ENCODE data around the gene GABRB3. TPM values are rescaled to one million over a fixed set of nuclear protein-coding genes. Genes with fewer than 3 reads are reported as not detected.

Gene GABRB3
- total RNA-seq, 1 donor = 0.54 TPM

DNA sequence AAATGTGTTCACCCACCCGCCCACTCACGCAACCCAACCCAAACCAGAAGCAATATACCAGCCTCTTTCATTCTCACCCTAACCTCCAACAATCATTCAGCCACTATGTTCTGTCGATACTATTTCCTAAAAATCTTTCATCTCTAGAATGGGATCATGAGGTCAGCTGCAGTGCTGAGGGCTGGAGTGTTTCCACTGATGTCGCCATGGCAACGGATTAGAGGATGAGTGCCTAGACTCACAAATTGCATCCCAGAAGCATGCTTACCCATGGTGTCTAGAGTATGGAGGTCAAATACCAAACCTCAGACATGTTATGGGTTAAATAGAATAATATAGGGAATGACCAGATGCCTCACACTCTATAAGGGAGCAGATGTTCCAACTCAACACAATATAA lies 138.5 kb downstream of the GABRB3 start:
- no peak for DNase-seq (ENCODE audit: low read depth in 2 of 3, low spot score in 2 of 3)

DNA sequence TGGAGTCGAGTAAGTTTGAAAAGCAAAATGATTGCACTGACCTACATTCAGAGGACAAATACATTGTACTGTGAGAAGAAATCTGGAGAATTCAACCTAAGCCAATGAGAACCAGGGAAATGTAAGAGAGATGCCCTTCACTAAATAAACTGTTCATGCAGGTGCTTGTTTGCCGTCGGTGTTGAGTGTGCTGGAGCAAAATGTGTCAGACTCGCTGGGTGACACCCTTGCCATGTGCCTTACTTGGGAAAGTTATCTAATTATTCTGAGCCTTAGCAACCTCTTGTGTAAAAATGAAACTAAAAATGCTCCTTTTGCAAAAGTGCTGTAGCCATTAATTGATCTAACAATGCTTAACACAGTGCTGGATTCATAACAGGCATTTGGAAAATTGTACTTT lies 140.4 kb downstream of the GABRB3 start:
- DNase-seq (ENCODE audit: low read depth in 2 of 3, low spot score in 2 of 3) = no peak

DNA sequence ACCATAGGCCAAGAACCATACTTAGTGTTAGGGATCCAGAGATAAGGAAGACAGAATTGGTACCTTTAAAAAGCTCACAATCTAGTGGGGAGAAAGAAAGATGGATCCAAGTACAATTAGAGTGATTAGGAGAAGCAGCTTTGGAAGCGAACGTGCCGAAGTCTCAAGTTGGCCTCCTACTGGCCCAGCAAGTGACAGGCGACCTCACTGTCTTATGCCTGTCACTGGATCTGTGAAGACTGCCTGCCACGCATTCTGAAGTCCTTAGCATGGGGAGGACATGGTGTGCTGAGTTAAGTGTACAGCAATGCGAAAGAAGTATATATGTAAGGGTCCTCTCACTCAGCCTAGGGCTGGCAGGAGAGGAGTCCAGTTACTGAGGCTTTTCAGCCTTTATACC lies 141.0 kb downstream of the GABRB3 start:
- no peak for DNase-seq (ENCODE audit: low read depth in 2 of 3, low spot score in 2 of 3)

DNA sequence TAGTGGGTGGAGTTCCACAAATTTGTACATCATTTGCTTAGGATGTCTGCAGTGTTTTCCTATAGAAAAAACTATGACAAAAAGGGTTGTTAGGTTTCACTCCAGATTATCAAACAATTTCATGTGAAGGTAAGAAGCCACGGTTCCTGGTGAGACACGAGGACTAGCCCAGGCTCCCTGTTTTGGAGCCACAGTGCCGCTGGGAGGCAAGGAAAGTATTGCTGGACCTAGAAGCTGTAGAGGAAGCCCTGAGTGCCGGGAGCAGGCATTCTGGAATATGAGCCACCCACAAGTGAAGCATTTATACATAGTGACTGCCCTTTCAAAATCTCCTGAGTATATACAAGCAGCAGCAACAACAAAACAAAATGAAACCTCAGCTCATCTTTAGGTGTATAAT lies 142.0 kb downstream of the GABRB3 start:
- DNase-seq (ENCODE audit: low read depth in 2 of 3, low spot score in 2 of 3) = no peak

DNA sequence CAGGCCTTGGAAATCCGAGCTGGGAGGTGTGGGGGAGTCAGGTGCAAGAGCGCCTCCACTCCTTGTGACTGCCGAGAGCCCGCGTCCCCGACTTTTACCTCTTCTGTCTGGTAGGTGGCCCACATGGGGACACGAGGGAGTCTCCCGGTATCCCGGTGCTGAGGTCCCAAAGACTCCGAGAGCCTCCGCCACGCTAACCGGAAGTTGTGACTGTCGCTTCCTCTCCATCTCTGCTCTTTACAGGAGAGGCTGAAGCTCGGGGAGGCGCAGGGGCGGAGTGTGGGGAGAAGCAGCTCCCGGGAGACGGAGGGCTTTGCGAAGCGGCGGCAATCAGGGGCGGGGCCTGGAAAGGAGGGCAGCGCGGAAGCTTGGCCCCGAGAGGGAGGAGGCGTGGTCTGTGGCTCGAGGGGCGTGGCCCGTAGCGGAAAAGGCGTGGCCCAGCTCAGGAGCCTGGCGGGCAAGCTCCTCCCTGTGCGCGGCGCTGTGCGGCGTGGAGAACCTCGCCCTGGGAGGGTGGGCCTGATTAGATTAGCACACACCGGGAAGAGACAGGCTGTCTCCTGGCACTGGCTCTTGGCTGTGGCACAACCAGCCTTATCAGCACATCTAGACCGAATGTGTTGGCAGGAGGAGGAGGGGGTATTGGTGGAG lies 143.9 kb downstream of the GABRB3 start:
- DNase-seq (ENCODE audit: low read depth in 2 of 3, low spot score in 2 of 3) = peak in 2 of 3 donors; percentile 3 to 37

DNA sequence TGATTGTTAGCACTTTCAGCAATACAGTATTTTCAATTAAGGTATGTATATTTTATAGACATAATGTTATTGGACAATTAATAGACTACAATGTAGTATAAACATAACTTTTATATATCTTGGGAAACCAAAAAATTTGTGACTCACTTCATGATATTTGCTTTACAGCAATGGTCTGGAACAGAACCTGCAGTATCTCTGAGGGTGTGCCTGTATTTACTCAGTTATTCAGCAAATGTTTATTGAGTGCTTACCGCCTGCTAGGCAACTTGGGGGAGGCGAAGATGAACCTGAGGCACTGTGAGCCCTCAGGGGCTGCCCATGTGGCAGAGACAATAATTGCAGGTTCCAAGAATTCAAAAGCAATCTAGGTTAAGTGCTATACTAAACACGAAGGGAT lies 144.8 kb downstream of the GABRB3 start:
- no peak for DNase-seq (ENCODE audit: low read depth in 2 of 3, low spot score in 2 of 3)

DNA sequence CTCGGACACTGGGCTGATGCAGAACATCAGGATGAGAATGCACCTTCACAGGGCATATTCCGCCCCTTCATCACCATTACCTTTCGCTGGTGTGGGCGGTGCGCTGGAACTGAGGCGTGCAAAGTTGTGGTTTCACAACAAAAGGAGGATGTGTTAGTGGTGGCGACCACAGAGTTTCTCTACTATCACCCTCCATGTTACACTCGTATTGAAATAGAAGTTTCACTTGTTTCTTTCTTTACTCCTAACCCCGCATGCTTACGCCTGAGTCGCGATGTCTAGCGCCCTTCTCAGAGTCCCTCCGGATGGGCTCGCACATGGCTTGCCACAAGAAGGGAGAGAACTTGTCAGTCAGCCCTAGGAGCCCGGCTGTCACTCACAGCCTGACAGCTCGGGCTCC lies 148.7 kb downstream of the GABRB3 start:
- DNase-seq (ENCODE audit: low read depth in 2 of 3, low spot score in 2 of 3) = no peak

DNA sequence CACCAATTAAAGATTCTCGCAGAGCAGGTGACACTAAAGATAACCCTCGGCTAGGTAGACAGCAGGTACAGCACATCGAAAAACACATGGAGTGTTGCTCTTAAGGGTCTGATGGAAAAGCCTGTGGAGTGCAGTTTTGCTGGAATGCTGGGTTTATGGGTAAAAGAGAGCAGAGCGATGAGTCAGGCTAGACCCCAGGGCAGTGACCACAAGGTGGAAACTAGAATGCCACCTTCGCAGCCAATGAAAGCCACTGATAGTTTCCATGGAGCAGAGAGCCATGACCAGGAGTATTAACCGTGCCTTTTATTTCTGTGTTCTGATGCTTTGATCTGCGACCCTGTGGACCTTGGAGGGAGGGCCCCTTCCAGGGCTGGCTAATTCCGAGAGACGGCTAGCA lies 149.8 kb downstream of the GABRB3 start:
- no peak for DNase-seq (ENCODE audit: low read depth in 2 of 3, low spot score in 2 of 3)

DNA sequence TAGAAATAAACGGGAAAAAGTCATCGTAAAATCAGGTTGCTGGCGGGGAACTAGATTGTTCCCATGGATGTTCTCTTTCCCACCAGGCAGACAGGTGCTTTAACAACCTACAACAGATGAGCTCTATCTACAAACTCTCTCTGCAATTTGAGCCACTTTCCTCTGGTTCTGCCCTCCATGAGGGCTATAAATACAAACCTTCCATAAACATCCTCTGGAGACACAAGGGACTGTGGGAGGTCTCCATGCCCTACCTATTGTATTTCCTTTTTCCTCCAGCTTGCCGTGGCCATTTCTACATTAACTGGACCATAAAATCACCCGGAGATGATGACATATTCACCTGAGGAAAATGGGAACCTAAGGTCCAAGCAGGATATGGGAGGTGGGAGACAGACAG lies 151.1 kb downstream of the GABRB3 start:
- no peak for DNase-seq (ENCODE audit: low read depth in 2 of 3, low spot score in 2 of 3)

DNA sequence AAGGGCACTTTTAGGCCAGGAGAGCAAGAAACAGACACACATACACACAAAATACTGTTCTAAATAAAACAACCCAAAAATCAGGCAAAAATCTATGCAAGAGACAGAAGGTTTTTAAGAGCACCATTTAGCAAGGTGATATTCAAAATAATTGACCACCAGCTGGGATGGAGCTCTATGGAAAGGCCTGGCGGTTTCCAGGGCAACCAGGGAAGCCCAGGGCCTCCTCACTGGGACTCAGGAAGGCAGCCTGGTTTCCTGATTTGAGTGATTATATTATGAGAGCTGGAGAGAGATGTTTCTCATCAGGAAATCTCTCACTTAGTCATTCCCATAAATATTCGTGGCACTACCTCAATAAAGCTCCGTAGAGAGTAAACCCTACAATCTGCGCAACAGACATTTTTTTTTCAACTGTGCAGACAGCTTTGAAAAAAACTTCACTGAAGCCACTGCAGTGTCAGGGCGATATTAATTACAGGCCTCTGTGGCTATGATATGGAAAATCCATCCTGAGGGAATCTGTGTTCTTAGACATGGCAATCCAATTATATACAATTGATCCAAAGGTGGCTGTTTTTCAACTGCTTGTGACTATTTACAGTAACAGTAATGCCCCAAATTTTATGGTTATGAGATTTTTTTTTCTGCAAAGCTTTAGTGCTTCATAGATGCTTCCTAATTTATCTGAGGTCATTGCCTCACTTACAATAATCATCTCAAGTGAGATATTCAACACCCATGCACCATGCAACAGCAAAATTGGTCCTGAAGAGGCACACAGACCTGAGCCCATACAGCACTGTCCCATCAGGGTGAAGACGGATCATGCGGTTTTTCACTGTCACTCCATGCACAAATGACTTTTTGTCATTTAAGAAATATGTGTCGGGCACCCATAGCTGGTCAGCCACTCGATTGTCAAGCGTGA lies 152.1 kb downstream of the GABRB3 start:
- DNase-seq (ENCODE audit: low read depth in 2 of 3, low spot score in 2 of 3) = no peak

DNA sequence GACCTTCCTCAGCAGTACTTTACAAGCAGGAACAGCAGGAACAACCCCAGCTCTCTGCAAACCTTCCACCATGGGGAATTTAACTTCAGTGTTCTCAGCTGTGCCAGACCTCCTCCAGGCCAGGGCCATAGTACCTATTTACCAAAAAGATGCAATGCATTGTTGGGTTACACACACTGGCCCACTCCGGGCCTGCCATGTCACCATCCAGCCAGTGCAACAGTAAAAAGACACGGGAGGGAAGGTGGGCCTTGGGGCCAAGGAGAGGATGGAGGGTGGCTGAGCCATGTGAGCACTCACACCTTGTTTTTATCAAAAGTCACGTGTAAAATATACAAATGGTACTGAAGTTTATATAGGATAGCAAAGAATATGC lies 157.0 kb downstream of the GABRB3 start:
- DNase-seq (ENCODE audit: low read depth in 2 of 3, low spot score in 2 of 3) = no peak

DNA sequence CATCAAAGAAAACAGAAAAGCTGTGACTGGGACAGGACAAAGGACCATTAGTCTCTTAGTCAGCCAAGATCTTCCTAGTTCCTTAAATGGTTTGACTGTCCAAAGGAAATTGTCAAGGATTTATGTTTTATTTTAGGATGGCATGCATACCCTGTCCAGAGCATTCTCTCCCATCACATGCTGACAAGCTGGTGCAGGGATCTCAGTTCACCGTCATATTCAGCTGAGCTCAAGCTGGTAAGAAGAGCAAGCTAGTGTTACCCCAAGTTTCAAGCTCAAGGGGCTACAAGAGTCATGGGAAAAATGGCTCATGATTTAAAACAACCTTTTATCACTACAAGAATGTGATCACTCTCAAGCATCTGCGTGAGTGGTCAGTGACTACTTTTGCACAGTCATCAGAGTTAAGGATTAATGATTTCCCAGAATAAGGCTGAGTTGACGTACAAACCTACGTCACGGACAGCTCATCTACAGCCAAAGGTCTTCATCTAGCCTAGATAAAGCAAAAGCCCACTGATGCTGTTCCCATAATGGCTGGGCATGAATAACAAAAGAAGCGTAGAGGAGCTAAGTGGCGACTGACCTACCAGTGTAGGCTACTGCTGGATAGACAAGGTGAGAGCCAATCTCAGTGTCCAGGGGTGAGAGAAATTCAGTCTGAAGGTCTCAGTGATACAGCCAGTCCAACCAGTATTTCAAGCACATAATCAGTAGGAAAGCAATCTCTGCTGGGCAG lies 157.5 kb downstream of the GABRB3 start:
- no peak for DNase-seq (ENCODE audit: low read depth in 2 of 3, low spot score in 2 of 3)

DNA sequence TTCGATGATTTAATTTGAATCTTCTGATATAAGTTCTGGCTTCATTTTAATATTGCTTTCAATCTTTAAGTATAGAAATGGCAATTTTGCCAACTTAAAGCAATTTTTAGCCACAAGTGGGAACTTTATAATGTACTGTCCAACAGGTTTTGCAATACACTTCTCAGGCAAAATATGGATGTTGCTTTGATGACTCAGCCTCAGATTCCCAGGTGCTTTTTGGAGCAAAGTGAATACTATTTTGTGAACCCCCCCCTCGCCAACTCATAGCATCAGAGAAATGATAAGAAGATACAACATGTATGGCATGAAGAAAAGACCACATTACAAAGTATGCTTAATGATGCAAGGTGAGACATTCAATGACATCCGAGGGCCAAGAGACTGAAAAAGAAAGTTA lies 158.1 kb downstream of the GABRB3 start:
- no peak for DNase-seq (ENCODE audit: low read depth in 2 of 3, low spot score in 2 of 3)

DNA sequence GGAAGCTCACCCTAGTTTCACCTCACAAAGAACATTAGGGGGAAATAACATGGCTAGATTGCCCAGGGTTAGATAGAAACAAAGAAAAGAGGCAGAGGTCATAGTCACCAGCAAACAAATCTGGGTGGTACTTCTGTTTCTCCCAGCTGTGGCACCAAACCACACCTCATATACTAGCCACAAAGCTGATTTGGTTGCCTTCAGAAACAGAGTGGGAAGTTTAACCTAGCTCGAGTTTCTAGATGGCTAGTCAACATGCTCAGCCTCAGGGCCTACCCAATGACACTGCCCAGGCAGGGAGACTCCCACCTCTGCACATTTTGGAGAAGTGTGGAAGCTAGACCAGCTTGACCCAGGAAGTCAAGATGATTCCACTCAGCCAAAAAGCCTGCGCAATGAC lies 174.2 kb downstream of the GABRB3 start:
- no peak for DNase-seq (ENCODE audit: low read depth in 2 of 3, low spot score in 2 of 3)

DNA sequence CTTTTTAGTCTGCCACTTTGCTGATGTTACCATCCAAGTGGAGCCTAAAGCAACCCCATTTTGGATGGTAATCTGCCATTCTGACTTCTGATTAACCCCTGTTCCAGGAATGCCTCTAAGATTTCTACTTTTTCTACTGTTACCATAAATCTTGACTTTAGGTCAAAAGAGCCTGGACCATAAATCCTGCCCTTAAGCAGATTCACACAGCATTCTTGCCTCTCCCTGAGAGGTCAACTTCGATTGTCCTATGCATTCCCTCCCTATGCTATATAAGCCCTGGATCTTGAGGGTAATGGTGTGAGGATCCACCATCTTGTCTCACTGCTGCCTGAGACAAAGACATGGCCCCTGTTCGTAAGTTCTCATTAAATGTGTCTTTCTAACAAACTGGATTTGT lies 177.3 kb downstream of the GABRB3 start:
- DNase-seq (ENCODE audit: low read depth in 2 of 3, low spot score in 2 of 3) = no peak

DNA sequence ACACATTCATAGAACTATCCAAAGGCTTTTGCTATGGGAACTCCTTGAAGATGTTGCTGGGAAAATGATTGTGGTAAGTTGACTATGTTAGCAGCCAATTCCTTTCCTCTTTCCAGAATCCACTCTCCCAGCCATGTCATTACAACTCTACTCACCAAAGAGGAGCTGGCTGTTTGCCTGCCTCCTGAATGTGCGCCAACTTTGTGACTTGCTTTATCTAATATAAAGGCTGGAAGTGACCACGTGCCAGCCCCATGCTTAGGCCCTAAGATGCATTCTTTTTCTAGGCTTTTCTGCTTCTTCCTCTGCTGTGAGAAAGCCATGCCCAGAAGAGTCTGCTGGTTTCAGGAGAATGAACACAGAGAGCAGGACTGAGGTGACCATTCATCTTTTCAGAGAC lies 182.2 kb downstream of the GABRB3 start:
- no peak for DNase-seq (ENCODE audit: low read depth in 2 of 3, low spot score in 2 of 3)

DNA sequence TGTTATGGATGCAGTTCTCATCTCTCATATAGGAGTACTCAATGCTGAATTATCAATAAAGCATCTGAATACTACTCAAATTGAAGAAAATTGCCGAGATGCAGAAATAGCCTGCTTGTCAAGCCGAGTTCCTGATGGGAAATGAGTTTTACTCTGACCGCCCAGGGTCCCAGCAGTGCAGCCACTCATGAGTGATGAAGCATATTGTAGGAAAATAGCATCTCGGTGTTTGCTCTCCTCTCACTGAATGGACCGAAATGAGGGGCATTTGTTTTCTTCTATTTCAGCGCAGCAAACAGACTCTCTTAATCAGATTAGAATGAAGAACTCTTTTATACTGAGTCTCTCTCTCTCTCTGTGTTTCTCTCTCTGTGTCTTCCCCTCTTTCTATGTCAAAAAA lies 190.0 kb downstream of the GABRB3 start:
- DNase-seq (ENCODE audit: low read depth in 2 of 3, low spot score in 2 of 3) = no peak

DNA sequence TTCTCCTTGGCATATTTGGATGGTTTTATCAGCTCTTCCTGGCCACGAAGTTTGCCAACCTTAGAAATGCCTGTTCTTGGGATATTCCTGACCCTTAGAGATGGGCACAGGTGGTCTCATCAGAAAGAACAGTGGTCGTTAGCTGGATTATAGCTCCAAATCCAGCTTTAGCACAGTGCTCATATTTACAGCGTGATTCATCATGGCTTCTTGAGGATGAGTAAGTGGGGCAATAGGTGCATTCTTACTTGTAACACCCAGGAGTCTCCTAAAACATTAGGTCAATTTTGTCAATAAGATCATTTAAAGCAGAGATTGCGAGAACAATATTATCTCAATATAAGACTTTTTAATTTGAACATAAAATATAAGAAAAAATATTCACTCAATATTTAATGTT lies 191.9 kb downstream of the GABRB3 start:
- DNase-seq (ENCODE audit: low read depth in 2 of 3, low spot score in 2 of 3) = no peak

DNA sequence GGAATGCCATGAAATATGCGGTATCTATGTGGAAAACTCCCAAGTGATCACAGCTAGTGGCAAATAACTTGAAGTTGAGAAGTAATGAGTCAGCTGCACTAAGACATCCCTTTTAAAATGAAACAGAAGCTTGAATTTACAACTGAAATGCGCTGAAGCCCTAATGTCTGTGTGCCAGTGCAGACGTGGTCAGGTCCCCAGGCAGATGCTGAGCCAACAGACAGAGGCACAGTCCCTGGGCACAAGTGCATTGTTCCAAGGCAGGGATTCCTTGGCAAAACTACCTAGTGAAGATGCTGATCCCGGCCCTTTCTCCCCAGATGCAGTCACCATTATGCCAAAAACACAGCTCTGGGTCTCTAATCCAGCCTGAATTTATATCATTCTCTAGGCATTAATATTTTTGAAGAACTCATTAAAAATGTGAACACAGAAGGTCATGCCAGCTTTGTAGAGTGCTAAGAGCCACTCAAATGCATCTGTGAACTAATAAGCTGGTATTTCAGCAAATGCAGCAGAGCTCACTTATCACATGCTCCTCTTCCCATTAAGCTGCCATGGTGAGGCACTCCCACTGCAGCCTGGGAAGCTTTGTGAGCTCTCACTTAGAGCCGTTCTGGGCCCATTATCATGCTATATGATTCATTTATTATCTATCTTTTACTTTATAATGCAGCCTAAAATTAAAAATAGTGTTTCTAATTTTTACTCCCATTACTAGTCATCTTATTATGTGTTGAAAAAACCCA lies 200.1 kb downstream of the GABRB3 start:
- DNase-seq (ENCODE audit: low read depth in 2 of 3, low spot score in 2 of 3) = no peak

DNA sequence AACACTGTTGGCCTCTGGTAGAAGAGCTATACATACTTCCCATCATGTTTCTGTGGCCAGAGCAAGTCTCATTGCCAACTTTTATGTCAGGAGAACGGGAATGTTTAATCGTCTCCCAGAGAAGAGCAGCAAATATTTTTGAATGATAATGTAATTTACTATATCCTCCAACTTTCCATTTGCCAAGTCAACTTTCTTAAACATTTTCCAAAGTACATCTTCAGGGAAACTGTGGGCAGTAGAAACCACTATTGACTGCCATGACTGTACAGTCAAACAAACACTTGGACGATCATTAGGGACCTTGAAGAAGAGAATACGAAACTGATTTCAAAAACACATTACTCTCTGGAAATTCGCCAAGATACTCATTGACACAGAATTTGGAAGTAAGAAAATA lies 201.5 kb downstream of the GABRB3 start:
- DNase-seq (ENCODE audit: low read depth in 2 of 3, low spot score in 2 of 3) = no peak

DNA sequence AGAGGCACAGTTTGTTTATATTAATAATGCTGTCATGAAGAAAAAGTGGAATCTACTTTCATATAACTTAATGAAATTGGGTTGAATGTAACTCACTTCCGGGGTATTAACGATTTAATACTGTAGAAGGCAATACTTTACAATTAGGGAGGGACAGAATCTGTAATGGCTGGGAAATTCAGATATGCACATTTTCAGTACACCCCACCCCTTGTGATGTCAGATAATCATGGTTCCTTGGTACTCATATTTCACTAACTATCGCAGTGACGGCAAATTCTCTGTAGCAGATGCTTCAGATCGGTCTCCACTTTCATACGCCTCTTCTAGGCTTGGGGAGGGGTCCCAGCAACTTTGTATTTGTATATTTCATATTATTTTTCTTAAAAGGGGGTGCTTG lies 207.3 kb downstream of the GABRB3 start:
- DNase-seq (ENCODE audit: low read depth in 2 of 3, low spot score in 2 of 3) = no peak

All from hematopoietic multipotent progenitor cell (in vitro differentiated cells).